WERI-Rb-1 (cell line): ENCODE data around the gene YPEL2.

Source experiments
- DNase-seq: peaks from one replicate; pipeline ENCODE4 v3.0.0-alpha.2; 2020
- H3K27ac ChIP-seq: fragments of 250-450 bp; sonication (Bioruptor Pico); 2 replicates; pipeline ENCODE4 v1.5.1; 2020; ENCODE audit warnings: mild to moderate bottlenecking, moderate library complexity
- H3K27me3 ChIP-seq: fragments of 250-450 bp; sonication (Bioruptor Pico); 2 replicates; pipeline ENCODE4 v1.5.1; 2021; ENCODE audit warnings: mild to moderate bottlenecking, low read depth, moderate library complexity; ENCODE audit not compliant: insufficient read depth, severe bottlenecking
- H3K36me3 ChIP-seq: fragments of 250-450 bp; sonication (Bioruptor Pico); 2 replicates; pipeline ENCODE4 v1.5.1; 2020; ENCODE audit warnings: mild to moderate bottlenecking, moderate library complexity
- H3K4me3 ChIP-seq: 2 replicates; pipeline ENCODE4 v1.5.1; 2011; ENCODE audit warnings: low read depth, mild to moderate bottlenecking, control low read depth, low read length
- H3K9me3 ChIP-seq: fragments of 250-450 bp; sonication (Bioruptor Pico); 2 replicates; pipeline ENCODE4 v1.5.1; 2021; ENCODE audit warnings: mild to moderate bottlenecking, moderate library complexity; ENCODE audit not compliant: severe bottlenecking
- TF ChIP-seq, protein P1 (sequence below): IDR thresholded peaks from 2 replicates; pipeline ENCODE4 v1.5.1; 2011; ENCODE audit warnings: low read depth, mild to moderate bottlenecking, control low read depth, inconsistent platforms, low read length

The YPEL2 gene

DNA sequence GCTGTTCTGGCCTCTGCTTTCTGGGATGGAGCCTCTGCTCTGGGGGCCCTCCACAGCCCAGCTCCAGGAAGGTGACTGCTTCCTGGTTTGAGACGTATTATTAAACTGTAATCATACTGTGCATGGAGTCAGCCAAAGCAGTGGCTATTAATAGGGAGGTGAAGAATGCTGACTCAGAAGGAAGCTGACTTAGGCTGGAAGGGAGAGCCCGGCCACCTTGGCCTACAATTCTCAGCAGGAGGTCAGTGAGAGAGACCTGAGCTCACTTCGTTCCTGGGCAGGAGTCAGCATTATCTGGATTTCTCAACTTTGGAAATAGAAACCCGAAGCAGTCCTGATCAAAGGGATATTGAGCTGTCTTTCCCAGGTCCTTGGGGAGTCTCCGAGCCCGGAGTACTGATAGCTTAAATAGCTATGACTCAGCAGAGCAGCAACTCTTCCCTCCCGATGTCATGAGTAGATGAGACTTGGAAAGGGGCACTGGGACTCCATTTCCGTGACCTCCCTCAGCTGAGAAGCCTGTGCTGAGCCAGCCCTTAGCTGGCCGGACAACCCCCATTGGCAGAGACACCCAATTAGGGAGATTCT lies 91.8 kb downstream of the YPEL2 start:
- Histone ChIP-seq H3K36me3 (no peaks in the 10 kb centered on the region), H3K4me3 (no peak overlapping the region), H3K9me3 (no peaks in the 10 kb centered on the region), H3K27me3 (no peaks in the 10 kb centered on the region), H3K27ac (no peak overlapping the region)
- TF ChIP-seq, protein P1, sequence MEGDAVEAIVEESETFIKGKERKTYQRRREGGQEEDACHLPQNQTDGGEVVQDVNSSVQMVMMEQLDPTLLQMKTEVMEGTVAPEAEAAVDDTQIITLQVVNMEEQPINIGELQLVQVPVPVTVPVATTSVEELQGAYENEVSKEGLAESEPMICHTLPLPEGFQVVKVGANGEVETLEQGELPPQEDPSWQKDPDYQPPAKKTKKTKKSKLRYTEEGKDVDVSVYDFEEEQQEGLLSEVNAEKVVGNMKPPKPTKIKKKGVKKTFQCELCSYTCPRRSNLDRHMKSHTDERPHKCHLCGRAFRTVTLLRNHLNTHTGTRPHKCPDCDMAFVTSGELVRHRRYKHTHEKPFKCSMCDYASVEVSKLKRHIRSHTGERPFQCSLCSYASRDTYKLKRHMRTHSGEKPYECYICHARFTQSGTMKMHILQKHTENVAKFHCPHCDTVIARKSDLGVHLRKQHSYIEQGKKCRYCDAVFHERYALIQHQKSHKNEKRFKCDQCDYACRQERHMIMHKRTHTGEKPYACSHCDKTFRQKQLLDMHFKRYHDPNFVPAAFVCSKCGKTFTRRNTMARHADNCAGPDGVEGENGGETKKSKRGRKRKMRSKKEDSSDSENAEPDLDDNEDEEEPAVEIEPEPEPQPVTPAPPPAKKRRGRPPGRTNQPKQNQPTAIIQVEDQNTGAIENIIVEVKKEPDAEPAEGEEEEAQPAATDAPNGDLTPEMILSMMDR = no peak
- no peak for DNase-seq

DNA sequence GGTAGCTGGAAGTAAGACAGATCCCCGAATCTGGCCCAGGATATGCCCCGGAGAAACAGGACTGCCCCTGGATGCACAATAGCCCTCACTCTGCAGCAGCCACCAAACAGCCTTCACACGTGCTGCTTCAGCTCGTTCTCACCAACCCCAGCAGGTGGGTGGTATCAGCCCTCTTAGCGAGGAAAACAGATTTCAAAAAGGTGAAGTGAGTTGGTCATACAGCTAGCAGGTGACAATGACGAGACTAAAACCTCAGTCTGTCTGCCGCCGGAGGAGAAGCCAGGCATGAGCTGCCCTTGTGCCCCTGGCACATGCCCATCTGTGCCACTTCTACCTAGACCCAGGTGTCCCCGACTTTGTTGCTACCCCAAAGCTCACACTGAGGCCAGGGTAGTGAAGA lies 92.4 kb downstream of the YPEL2 start:
- H3K4me3 ChIP-seq = no peak overlapping the region
- H3K36me3 ChIP-seq = no peaks in the 10 kb centered on the region
- H3K9me3 ChIP-seq = no peaks in the 10 kb centered on the region
- TF ChIP-seq, protein P1 = no peak
- no peak for DNase-seq
- H3K27ac ChIP-seq = no peak overlapping the region
- H3K27me3 ChIP-seq = no peaks in the 10 kb centered on the region

DNA sequence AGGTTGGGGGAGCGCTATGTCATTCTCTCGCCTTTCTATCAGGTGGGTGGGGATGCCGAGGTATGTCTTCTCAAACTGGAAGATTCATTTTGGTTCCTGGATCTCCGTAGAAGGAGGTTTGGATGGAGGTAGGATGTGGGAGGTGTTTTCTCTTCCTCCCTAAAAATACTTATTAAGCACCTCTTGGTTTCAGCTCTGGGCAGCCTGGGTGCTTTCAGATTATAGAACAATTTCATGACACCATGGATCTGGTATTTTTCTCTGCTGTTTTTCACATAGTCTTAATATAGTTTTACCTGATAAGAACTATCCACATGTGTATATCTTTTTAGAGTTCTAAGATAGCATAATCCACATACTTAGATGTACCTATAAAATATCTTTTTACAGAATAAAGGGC lies 92.9 kb downstream of the YPEL2 start:
- no peak for DNase-seq
- Histone ChIP-seq H3K36me3 (no peaks in the 10 kb centered on the region), H3K4me3 (no peak overlapping the region), H3K27me3 (no peaks in the 10 kb centered on the region), H3K9me3 (no peaks in the 10 kb centered on the region), H3K27ac (no peak overlapping the region)
- TF ChIP-seq, protein P1 = no peak

DNA sequence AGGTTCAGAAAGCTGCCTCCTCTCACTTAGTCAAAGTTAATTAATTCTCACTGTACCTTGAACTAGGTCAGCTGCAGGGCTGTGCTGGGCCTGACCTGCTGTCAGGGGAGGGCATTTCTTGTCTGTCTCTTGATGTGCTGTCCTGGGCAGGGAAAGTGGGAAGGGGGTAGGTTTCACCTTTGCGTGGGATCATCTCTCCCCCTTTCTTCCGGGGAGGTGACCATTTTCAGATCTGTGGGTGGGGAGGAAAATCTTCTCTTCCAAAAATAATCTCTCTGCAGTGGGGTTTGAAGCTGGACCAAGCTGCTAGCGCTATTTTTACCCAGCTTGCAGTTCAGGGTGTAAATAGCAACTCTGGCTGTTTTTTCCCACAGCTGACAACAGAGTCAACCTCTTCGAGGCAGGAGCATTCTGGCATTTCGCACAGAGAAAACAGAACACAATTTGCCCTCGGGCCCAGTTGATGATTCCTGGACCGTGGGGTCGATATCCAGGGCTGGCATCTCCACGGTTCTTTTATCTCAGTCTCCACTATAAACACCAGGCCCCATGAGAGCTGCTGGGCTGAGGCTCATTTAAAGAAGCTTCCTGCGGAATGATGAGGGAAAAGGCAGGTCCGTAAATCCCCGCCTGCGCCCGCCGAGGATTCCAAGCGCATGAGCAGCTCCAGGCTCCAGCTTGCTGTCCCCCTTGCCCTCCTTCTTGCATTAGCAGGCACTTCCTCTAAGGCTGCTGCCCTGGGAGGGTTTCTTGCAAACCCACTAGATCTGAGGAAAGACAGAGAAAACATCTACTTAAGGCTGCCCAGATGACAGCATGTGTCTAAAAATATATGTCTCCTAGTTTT lies 93.9 kb downstream of the YPEL2 start:
- Histone ChIP-seq H3K36me3 (no peaks in the 10 kb centered on the region), H3K27me3 (no peaks in the 10 kb centered on the region), H3K9me3 (no peaks in the 10 kb centered on the region), H3K4me3 (no peak overlapping the region), H3K27ac (no peak overlapping the region)
- TF ChIP-seq, protein P1 = no peak
- DNase-seq = no peak

DNA sequence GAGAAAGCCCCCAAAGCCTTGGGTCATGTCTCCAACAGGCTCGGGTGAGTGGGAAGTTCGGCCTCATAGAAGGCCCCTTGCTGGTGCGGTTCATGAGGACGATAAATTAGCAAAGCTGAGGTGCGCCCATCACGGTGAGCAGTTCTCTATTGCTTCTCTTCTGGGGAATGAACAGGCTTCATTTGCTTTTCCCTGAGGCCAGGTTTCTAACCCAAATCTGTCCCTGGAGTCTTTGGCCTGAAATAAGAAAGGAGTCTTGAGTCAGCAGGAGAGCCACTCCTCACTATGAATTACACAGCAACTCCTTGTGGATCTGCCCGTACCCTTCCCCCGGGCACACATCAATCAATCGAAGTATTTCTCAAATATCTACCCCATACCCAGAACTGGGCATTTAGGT lies 94.6 kb downstream of the YPEL2 start:
- H3K9me3 ChIP-seq = no peaks in the 10 kb centered on the region
- TF ChIP-seq, protein P1 = no peak
- no peaks in the 10 kb centered on the region for H3K27me3 ChIP-seq
- H3K36me3 ChIP-seq = no peaks in the 10 kb centered on the region
- no peak overlapping the region for H3K27ac ChIP-seq
- no peak for DNase-seq
- no peak overlapping the region for H3K4me3 ChIP-seq
